HepG2 (cell line): ENCODE measurements around the gene NAPG. TPM values are rescaled to one million over a fixed set of nuclear protein-coding genes. Genes with fewer than 3 reads are reported as not detected.

ENCODE experiments used
- BHLHE40 ChIP-seq: IDR thresholded peaks from 2 replicates; pipeline ENCODE4 v1.6.1; 2011; ENCODE audit warnings: low read length, improper control_type of control experiment
- ELF1 ChIP-seq: sonication (generic); formaldehyde crosslinking; IDR thresholded peaks from 2 replicates; pipeline ENCODE4 v1.4.0; 2020; ENCODE audit warnings: missing genetic modification reagents
- ERF ChIP-seq: IDR thresholded peaks from 2 replicates; pipeline ENCODE4 v1.6.1; 2018; ENCODE audit warnings: missing biosample characterization, missing genetic modification reagents
- FLYWCH1 ChIP-seq: sonication (generic); formaldehyde crosslinking; IDR thresholded peaks from 2 replicates; pipeline ENCODE4 v1.8.1; 2023; ENCODE audit warnings: mild to moderate bottlenecking, missing genetic modification reagents
- FOXK1 ChIP-seq: sonication (generic); formaldehyde crosslinking; IDR thresholded peaks from 2 replicates; pipeline ENCODE4 v1.4.0; 2020; ENCODE audit warnings: low read depth, missing genetic modification reagents, borderline replicate concordance
- FOXP1 ChIP-seq, 2 experiments: fragments of 450-650 bp in 1 of 2; IDR thresholded peaks; 2 replicates each; pipeline ENCODE4 v1.6.1; 2017 to 2018; ENCODE audit warnings: antibody characterized with exemption in 1 of 2
- GATAD2A ChIP-seq: IDR thresholded peaks from 2 replicates; pipeline ENCODE4 v1.6.1; 2016
- HNRNPUL1 ChIP-seq: fragments of 200-400 bp; formaldehyde crosslinking; IDR thresholded peaks from 2 replicates; pipeline ENCODE4 v1.6.1; 2017; ENCODE audit warnings: low read depth, mild to moderate bottlenecking, low read length, moderate library complexity
- NFE2L1 ChIP-seq: sonication (generic); formaldehyde crosslinking; IDR thresholded peaks from 2 replicates; pipeline ENCODE4 v1.4.0; 2020; ENCODE audit warnings: missing genetic modification reagents, mild to moderate bottlenecking, borderline replicate concordance
- RAD21 ChIP-seq: fragments of 450-650 bp; formaldehyde crosslinking; IDR thresholded peaks from 2 replicates; pipeline ENCODE4 v1.5.0; 2020; ENCODE audit warnings: mild to moderate bottlenecking
- SALL1 ChIP-seq: sonication (generic); formaldehyde crosslinking; IDR thresholded peaks from 2 replicates; pipeline ENCODE4 v1.8.0; 2022; ENCODE audit warnings: mild to moderate bottlenecking, missing genetic modification reagents
- SPEN ChIP-seq: sonication (generic); formaldehyde crosslinking; IDR thresholded peaks from 2 replicates; pipeline ENCODE4 v1.5.1; 2020; ENCODE audit warnings: low read depth, mild to moderate bottlenecking, missing genetic modification reagents
- SUZ12 ChIP-seq: fragments of 150-350 bp; IDR thresholded peaks from 2 replicates; pipeline ENCODE4 v1.6.1; 2014; ENCODE audit warnings: low read depth, low read length
- TOPORS ChIP-seq: sonication (generic); formaldehyde crosslinking; IDR thresholded peaks from 2 replicates; pipeline ENCODE4 v1.8.0; 2023; ENCODE audit warnings: mild to moderate bottlenecking, missing genetic modification reagents
- ZFP37 ChIP-seq: sonication (generic); formaldehyde crosslinking; IDR thresholded peaks from 2 replicates; pipeline ENCODE4 v1.4.0; 2020; ENCODE audit warnings: missing genetic modification reagents, borderline replicate concordance
- ZKSCAN1 ChIP-seq: fragments of 150-350 bp; IDR thresholded peaks from 2 replicates; pipeline ENCODE4 v1.6.1; 2014; ENCODE audit warnings: low read length
- ZKSCAN5 ChIP-seq: sonication (generic); formaldehyde crosslinking; IDR thresholded peaks from 2 replicates; pipeline ENCODE4 v1.5.1; 2020; ENCODE audit warnings: mild to moderate bottlenecking, missing genetic modification reagents
- ZNF292 ChIP-seq: sonication (generic); formaldehyde crosslinking; IDR thresholded peaks from 2 replicates; pipeline ENCODE4 v1.8.1; 2022; ENCODE audit warnings: mild to moderate bottlenecking, low read depth, missing genetic modification reagents, borderline replicate concordance
- polyA plus RNA-seq, 8 experiments: library from polyadenylated mRNA; depleted of rRNA in 3 of 8; stranded (reverse) in 7 of 8; unstranded in 1 of 8; fragments of >200 nt; fragmentation: Illumina TruSeq in 4 of 8; extraction: Trizol in 4 of 8; gene quantifications; 2 replicates each; pipeline versions ENCODE4 v1.2.1 to v1.2.3, GENCODE V29; 2011 to 2016; ENCODE audit warnings: low read depth in 4 of 8, missing spikeins in 1 of 8, mixed read lengths in 1 of 8; ENCODE audit not compliant: insufficient read depth in 1 of 8
- total RNA-seq, 5 experiments: library from RNA; depleted of rRNA; stranded (reverse); fragments of >200 nt; fragmentation: Illumina TruSeq; extraction: Trizol; gene quantifications; 2 replicates each; pipeline ENCODE4 v1.2.3, GENCODE V29; 2016; ENCODE audit warnings: low read depth in 1 of 5
- TF ChIP-seq, protein P1 (sequence below): sonication (generic); formaldehyde crosslinking; IDR thresholded peaks from 2 replicates; pipeline ENCODE4 v1.4.0; 2020; ENCODE audit warnings: low read depth, mild to moderate bottlenecking, missing genetic modification reagents
- TF ChIP-seq, protein P2 (sequence below): sonication (generic); formaldehyde crosslinking; IDR thresholded peaks from 2 replicates; pipeline ENCODE4 v1.4.0; 2020; ENCODE audit warnings: missing genetic modification reagents
- TF ChIP-seq, protein P3 (sequence below): sonication (generic); formaldehyde crosslinking; IDR thresholded peaks from 2 replicates; pipeline ENCODE4 v1.5.0; 2020; ENCODE audit warnings: missing genetic modification reagents, mild to moderate bottlenecking, borderline replicate concordance
- TF ChIP-seq, protein P4 (sequence below): sonication (generic); formaldehyde crosslinking; IDR thresholded peaks from 2 replicates; pipeline ENCODE4 v1.5.0; 2020; ENCODE audit warnings: mild to moderate bottlenecking, missing genetic modification reagents
- TF ChIP-seq, protein P5 (sequence below): fragments of 450-650 bp; IDR thresholded peaks from 2 replicates; pipeline ENCODE4 v1.6.1; 2016

The NAPG gene
- total and polyA plus RNA-seq, 2 of the 13 experiments (the other 11 are each of a cell fraction or from before 2014, with no cell fraction given), result 19.8 to 34.4 TPM

DNA sequence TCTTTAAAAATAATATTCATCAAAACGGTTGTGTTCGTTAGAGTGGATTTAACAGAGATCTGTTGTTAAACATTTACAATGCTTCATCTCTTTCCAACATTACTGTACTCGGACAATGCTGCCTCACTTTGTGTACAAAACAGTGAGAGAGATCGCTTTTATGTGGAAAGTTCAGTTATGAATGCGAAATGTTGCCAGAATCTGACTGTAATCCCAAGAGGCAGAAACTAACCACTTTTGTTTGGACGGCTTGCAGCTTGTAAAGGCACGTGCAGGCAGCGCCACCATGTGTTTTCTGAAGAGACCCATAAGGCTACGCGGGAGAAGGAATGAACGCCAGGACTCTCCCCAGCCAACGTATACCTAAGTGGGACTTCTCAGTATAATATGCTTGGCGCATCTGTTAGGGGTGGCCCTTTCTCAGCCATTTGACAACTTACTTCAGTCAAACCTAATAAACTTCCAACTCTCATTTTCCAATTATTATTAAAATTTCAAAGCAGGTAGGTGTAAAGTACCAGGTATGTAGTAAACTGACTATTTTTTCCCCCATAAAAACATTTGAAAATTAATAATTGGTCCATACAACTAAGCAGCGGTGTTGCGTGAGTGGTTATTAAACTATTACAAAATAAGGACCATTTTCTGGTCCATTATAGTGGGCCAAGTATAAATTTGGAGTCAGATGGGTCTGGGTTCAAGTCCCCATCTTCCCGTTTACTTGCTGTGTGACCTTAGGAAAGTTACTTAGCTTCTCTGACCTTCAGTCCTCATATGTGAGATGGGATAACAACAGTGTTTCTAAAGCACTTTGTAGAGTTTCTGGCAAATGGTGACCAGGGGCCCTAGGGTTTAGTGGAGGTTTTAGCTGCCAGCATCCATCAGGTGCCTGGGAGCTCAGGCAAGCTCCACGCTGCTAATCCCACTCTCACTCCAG is 5.6 kb upstream of the NAPG start (continued):
- no peak for TF ChIP-seq NFE2L1
- no peak for TF ChIP-seq TOPORS (CRISPR knock-in tag)
- TF ChIP-seq, protein P1, sequence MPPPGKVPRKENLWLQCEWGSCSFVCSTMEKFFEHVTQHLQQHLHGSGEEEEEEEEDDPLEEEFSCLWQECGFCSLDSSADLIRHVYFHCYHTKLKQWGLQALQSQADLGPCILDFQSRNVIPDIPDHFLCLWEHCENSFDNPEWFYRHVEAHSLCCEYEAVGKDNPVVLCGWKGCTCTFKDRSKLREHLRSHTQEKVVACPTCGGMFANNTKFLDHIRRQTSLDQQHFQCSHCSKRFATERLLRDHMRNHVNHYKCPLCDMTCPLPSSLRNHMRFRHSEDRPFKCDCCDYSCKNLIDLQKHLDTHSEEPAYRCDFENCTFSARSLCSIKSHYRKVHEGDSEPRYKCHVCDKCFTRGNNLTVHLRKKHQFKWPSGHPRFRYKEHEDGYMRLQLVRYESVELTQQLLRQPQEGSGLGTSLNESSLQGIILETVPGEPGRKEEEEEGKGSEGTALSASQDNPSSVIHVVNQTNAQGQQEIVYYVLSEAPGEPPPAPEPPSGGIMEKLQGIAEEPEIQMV (CRISPR knock-in tag), result no peak
- TF ChIP-seq ZFP37 (CRISPR knock-in tag), result no peak
- peak; percentile 24; the same call in 1 of the 2 replicates for TF ChIP-seq SALL1 (CRISPR knock-in tag)
- TF ChIP-seq RAD21, result peak; percentile 87
- peak; percentile 32; the same call in 1 of the 2 replicates for TF ChIP-seq ERF (CRISPR knock-in tag)
- no peak for TF ChIP-seq HNRNPUL1
- TF ChIP-seq SUZ12, result peak; percentile 19; the same call in 1 of the 2 replicates
- TF ChIP-seq, protein P2, sequence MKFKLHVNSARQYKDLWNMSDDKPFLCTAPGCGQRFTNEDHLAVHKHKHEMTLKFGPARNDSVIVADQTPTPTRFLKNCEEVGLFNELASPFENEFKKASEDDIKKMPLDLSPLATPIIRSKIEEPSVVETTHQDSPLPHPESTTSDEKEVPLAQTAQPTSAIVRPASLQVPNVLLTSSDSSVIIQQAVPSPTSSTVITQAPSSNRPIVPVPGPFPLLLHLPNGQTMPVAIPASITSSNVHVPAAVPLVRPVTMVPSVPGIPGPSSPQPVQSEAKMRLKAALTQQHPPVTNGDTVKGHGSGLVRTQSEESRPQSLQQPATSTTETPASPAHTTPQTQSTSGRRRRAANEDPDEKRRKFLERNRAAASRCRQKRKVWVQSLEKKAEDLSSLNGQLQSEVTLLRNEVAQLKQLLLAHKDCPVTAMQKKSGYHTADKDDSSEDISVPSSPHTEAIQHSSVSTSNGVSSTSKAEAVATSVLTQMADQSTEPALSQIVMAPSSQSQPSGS (CRISPR knock-in tag), result no peak
- no peak for TF ChIP-seq FOXK1 (CRISPR knock-in tag)
- no peak for TF ChIP-seq ZKSCAN1
- peak; percentile 21; the same call in 1 of the 2 replicates for TF ChIP-seq GATAD2A (CRISPR knock-in tag)
- TF ChIP-seq, protein P3, sequence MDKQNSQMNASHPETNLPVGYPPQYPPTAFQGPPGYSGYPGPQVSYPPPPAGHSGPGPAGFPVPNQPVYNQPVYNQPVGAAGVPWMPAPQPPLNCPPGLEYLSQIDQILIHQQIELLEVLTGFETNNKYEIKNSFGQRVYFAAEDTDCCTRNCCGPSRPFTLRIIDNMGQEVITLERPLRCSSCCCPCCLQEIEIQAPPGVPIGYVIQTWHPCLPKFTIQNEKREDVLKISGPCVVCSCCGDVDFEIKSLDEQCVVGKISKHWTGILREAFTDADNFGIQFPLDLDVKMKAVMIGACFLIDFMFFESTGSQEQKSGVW (CRISPR knock-in tag), result no peak
- TF ChIP-seq, protein P4, sequence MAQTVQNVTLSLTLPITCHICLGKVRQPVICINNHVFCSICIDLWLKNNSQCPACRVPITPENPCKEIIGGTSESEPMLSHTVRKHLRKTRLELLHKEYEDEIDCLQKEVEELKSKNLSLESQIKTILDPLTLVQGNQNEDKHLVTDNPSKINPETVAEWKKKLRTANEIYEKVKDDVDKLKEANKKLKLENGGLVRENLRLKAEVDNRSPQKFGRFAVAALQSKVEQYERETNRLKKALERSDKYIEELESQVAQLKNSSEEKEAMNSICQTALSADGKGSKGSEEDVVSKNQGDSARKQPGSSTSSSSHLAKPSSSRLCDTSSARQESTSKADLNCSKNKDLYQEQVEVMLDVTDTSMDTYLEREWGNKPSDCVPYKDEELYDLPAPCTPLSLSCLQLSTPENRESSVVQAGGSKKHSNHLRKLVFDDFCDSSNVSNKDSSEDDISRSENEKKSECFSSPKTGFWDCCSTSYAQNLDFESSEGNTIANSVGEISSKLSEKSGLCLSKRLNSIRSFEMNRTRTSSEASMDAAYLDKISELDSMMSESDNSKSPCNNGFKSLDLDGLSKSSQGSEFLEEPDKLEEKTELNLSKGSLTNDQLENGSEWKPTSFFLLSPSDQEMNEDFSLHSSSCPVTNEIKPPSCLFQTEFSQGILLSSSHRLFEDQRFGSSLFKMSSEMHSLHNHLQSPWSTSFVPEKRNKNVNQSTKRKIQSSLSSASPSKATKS (CRISPR knock-in tag), result no peak
- no peak for TF ChIP-seq ZKSCAN5 (CRISPR knock-in tag)
- no peak for TF ChIP-seq ZNF292 (CRISPR knock-in tag)
- TF ChIP-seq FLYWCH1 (CRISPR knock-in tag), result no peak
- TF ChIP-seq BHLHE40, result peak; percentile 92
- TF ChIP-seq, protein P5, sequence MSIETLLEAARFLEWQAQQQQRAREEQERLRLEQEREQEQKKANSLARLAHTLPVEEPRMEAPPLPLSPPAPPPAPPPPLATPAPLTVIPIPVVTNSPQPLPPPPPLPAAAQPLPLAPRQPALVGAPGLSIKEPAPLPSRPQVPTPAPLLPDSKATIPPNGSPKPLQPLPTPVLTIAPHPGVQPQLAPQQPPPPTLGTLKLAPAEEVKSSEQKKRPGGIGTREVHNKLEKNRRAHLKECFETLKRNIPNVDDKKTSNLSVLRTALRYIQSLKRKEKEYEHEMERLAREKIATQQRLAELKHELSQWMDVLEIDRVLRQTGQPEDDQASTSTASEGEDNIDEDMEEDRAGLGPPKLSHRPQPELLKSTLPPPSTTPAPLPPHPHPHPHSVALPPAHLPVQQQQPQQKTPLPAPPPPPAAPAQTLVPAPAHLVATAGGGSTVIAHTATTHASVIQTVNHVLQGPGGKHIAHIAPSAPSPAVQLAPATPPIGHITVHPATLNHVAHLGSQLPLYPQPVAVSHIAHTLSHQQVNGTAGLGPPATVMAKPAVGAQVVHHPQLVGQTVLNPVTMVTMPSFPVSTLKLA, result peak; percentile 50; the same call in 1 of the 2 replicates
- TF ChIP-seq SPEN (CRISPR knock-in tag), result no peak
- TF ChIP-seq ELF1 (CRISPR knock-in tag), result no peak
- no peak for TF ChIP-seq FOXP1 (IDR thresholded peaks at IDR 0.05)
- TF ChIP-seq FOXP1 (CRISPR knock-in tag; IDR thresholded peaks at IDR 0.05), result no peak
